ENCODE data around the gene CRYZL1. TPM values are rescaled to one million over a fixed set of nuclear protein-coding genes. Genes with fewer than 3 reads are reported as not detected.

Gene CRYZL1
- total and polyA plus RNA-seq, 2 donors (not counting 1 experiment from before 2014, with no cell fraction given): 30.6 to 60.6 TPM

GRCh38 chr21:33659568-33659949 lies 18.0 kb upstream of the CRYZL1 start:
- H3K4me3 ChIP-seq (ENCODE audit: control extremely low read depth in 1 of 5, extremely low read depth in 1 of 5, insufficient read depth in 1 of 5, low read depth in 2 of 5, low read length in 4 of 5): no peak overlapping the region
- H3K9me3 Mint-ChIP-seq (ENCODE audit: insufficient read depth): no peaks in the 10 kb centered on the region
- no peak overlapping the region for H3K27ac Mint-ChIP-seq
- no peak overlapping the region for H3K27ac ChIP-seq (ENCODE audit: low read length in 2 of 2)
- H3K4me3 Mint-ChIP-seq: no peak overlapping the region
- intact Hi-C loops (cut with micrococcal nuclease): no loop called here
- DNase-seq (no peak), ATAC-seq (ENCODE audit: low read depth) (no peak)
- no peak overlapping the region for H3K9ac ChIP-seq (ENCODE audit: low read length)
- H3K27me3 ChIP-seq (replicated peaks in 1 of 4; ENCODE audit: control extremely low read depth in 1 of 4, control insufficient read depth in 3 of 4, insufficient read depth in 4 of 4, low read length in 3 of 4): no peaks in the 10 kb centered on the region
- WGBS (ENCODE audit: insufficient coverage): no CpG with 5 or more reads among the region's 1 CpG
- H3K27me3 Mint-ChIP-seq: peaks cover 23% of the 10 kb centered on the region
- no peaks in the 10 kb centered on the region for H3K4me1 ChIP-seq (ENCODE audit: control insufficient read depth in 2 of 2, insufficient read depth in 2 of 2, low read length in 2 of 2)
- ChIA-PET CTCF (no interaction called here), POLR2A (no interaction called here)
- H3K79me2 ChIP-seq (ENCODE audit: control insufficient read depth, insufficient read depth, low read length): no peaks in the 10 kb centered on the region
- TF ChIP-seq CTCF (IDR thresholded peaks at IDR 0.05) (no peak), EZH2 (IDR thresholded peaks at IDR 0.05; ENCODE audit: borderline replicate concordance, insufficient read depth, low read depth, low read length, poor library complexity, severe bottlenecking) (no peak)
- no peaks in the 10 kb centered on the region for H3K36me3 ChIP-seq (replicated peaks in 1 of 2; ENCODE audit: control extremely low read depth in 1 of 2, control insufficient read depth in 1 of 2, extremely low read depth in 1 of 2, insufficient read depth in 2 of 2, low read length in 1 of 2)
- H2AFZ ChIP-seq (ENCODE audit: insufficient read depth, low read depth, low read length, poor library complexity, severe bottlenecking): no peak overlapping the region
- no peaks in the 10 kb centered on the region for H3K9me3 ChIP-seq (ENCODE audit: control extremely low read depth in 1 of 3, control insufficient read depth in 2 of 3, insufficient read depth in 1 of 3, low read length in 2 of 3)
- H3K4me2 ChIP-seq (replicated peaks; ENCODE audit: low read depth, low read length, poor library complexity, severe bottlenecking): no peak overlapping the region
- no peaks in the 10 kb centered on the region for H3K4me1 Mint-ChIP-seq
- H4K20me1 ChIP-seq (ENCODE audit: control insufficient read depth, insufficient read depth, low read length, poor library complexity, severe bottlenecking): no peaks in the 10 kb centered on the region

- Histone ChIP-seq H3K9ac (ENCODE audit: low read length) (no peak overlapping the region), H3K36me3 (replicated peaks in 1 of 2; ENCODE audit: control extremely low read depth in 1 of 2, control insufficient read depth in 1 of 2, extremely low read depth in 1 of 2, insufficient read depth in 2 of 2, low read length in 1 of 2) (no peaks in the 10 kb centered on the region), H3K9me3 (ENCODE audit: control extremely low read depth in 1 of 3, control insufficient read depth in 2 of 3, insufficient read depth in 1 of 3, low read length in 2 of 3) (no peaks in the 10 kb centered on the region), H4K20me1 (ENCODE audit: control insufficient read depth, insufficient read depth, low read length, poor library complexity, severe bottlenecking) (no peaks in the 10 kb centered on the region), H2AFZ (ENCODE audit: insufficient read depth, low read depth, low read length, poor library complexity, severe bottlenecking) (no peak overlapping the region), H3K79me2 (ENCODE audit: control insufficient read depth, insufficient read depth, low read length) (no peaks in the 10 kb centered on the region), H3K27ac (ENCODE audit: low read length in 2 of 2) (no peak overlapping the region), H3K4me3 (ENCODE audit: control extremely low read depth in 1 of 5, extremely low read depth in 1 of 5, insufficient read depth in 1 of 5, low read depth in 2 of 5, low read length in 4 of 5) (no peak overlapping the region), H3K4me2 (replicated peaks; ENCODE audit: low read depth, low read length, poor library complexity, severe bottlenecking) (no peak overlapping the region), H3K27me3 (replicated peaks in 1 of 4; ENCODE audit: control extremely low read depth in 1 of 4, control insufficient read depth in 3 of 4, insufficient read depth in 4 of 4, low read length in 3 of 4) (no peaks in the 10 kb centered on the region), H3K4me1 (ENCODE audit: control insufficient read depth in 2 of 2, insufficient read depth in 2 of 2, low read length in 2 of 2) (no peaks in the 10 kb centered on the region)
- H3K4me3 Mint-ChIP-seq: no peak overlapping the region
- 92% methylated on average over 4 of the region's 7 CpGs for WGBS (ENCODE audit: insufficient coverage)
- POLR2A ChIA-PET: no interaction called here
- peaks cover 25% of the 10 kb centered on the region for H3K27me3 Mint-ChIP-seq
- DNase-seq (no peak), ATAC-seq (ENCODE audit: low read depth) (no peak)
- CTCF ChIA-PET: no interaction called here
- H3K4me1 Mint-ChIP-seq: no peaks in the 10 kb centered on the region
- H3K9me3 Mint-ChIP-seq (ENCODE audit: insufficient read depth): no peaks in the 10 kb centered on the region
- intact Hi-C loops (cut with micrococcal nuclease): no loop called here
- H3K27ac Mint-ChIP-seq: no peak overlapping the region
- TF ChIP-seq EZH2 (IDR thresholded peaks at IDR 0.05; ENCODE audit: borderline replicate concordance, insufficient read depth, low read depth, low read length, poor library complexity, severe bottlenecking) (no peak), CTCF (IDR thresholded peaks at IDR 0.05) (no peak)
Measured at GRCh38 chr21:33658919-33659567, 17.5 kb upstream of the CRYZL1 start.

Measured in B cell (primary cell).